Measurements from ENCODE around the gene LEF1. TPM values are rescaled to one million over a fixed set of nuclear protein-coding genes. Genes with fewer than 3 reads are reported as not detected.

The LEF1 gene
- total and polyA plus RNA-seq, 2 donors from 2014 or later: 5.1 to 14.5 TPM

GRCh38 chr4:108037884-108038283, 130.8 kb downstream of the LEF1 start:
- intact Hi-C loops (cut with DNase I): no loop called here
- H3K27ac ChIP-seq (ENCODE audit: low read depth in 2 of 2, low read length in 2 of 2): no peak overlapping the region
- FAIRE-seq (no peak), DNase-seq (no peak)
- H3K9ac ChIP-seq (ENCODE audit: low read length in 3 of 3): no peak overlapping the region
- H3K9me3 ChIP-seq (ENCODE audit: control insufficient read depth in 2 of 3, insufficient read depth in 1 of 3, low read length in 3 of 3): no peaks in the 10 kb centered on the region
- no peak for TF ChIP-seq CTCF (IDR thresholded peaks at IDR 0.05; ENCODE audit: borderline replicate concordance, extremely low read depth, insufficient read depth)
- H3K36me3 ChIP-seq (ENCODE audit: control insufficient read depth in 2 of 3, insufficient read depth in 3 of 3, low read length in 3 of 3): peaks cover 0 to 15% (median 4%) of the 10 kb centered on the region in 3 donors
- H3K4me3 ChIP-seq (ENCODE audit: low read length in 3 of 3): no peak overlapping the region
- H3K4me1 ChIP-seq (ENCODE audit: control insufficient read depth in 2 of 3, insufficient read depth in 2 of 3, low read depth in 1 of 3, low read length in 3 of 3): no peaks in the 10 kb centered on the region
- no peaks in the 10 kb centered on the region for H3K27me3 ChIP-seq (ENCODE audit: control insufficient read depth, insufficient read depth, low read length)

- peaks cover 3 to 20% (median 7%) of the 10 kb centered on the region in 3 donors for H3K36me3 ChIP-seq (ENCODE audit: control insufficient read depth in 2 of 3, insufficient read depth in 3 of 3, low read length in 3 of 3)
- DNase-seq (no peak), FAIRE-seq (no peak)
- no peaks in the 10 kb centered on the region for H3K4me1 ChIP-seq (ENCODE audit: control insufficient read depth in 2 of 3, insufficient read depth in 2 of 3, low read depth in 1 of 3, low read length in 3 of 3)
- TF ChIP-seq CTCF (IDR thresholded peaks at IDR 0.05; ENCODE audit: borderline replicate concordance, extremely low read depth, insufficient read depth): no peak
- intact Hi-C loops (cut with DNase I): no loop called here
- H3K27me3 ChIP-seq (ENCODE audit: control insufficient read depth, insufficient read depth, low read length): no peaks in the 10 kb centered on the region
- H3K9ac ChIP-seq (ENCODE audit: low read length in 3 of 3): no peak overlapping the region
- no peak overlapping the region for H3K4me3 ChIP-seq (ENCODE audit: low read length in 3 of 3)
- no peak overlapping the region for H3K27ac ChIP-seq (ENCODE audit: low read depth in 2 of 2, low read length in 2 of 2)
- H3K9me3 ChIP-seq (ENCODE audit: control insufficient read depth in 2 of 3, insufficient read depth in 1 of 3, low read length in 3 of 3): no peaks in the 10 kb centered on the region
These were observed 132.5 kb downstream of the LEF1 start for GRCh38 chr4:108036213-108036612.

GRCh38 chr4:108035691-108036090, 133.0 kb downstream of the LEF1 start:
- DNase-seq (no peak), FAIRE-seq (no peak)
- no peak for TF ChIP-seq CTCF (IDR thresholded peaks at IDR 0.05; ENCODE audit: borderline replicate concordance, extremely low read depth, insufficient read depth)
- Histone ChIP-seq H3K4me3 (ENCODE audit: low read length in 3 of 3) (no peak overlapping the region), H3K27ac (ENCODE audit: low read depth in 2 of 2, low read length in 2 of 2) (no peak overlapping the region), H3K9me3 (ENCODE audit: control insufficient read depth in 2 of 3, insufficient read depth in 1 of 3, low read length in 3 of 3) (no peaks in the 10 kb centered on the region), H3K36me3 (ENCODE audit: control insufficient read depth in 2 of 3, insufficient read depth in 3 of 3, low read length in 3 of 3) (peaks cover 3 to 24% (median 9%) of the 10 kb centered on the region in 3 donors), H3K9ac (ENCODE audit: low read length in 3 of 3) (no peak overlapping the region), H3K27me3 (ENCODE audit: control insufficient read depth, insufficient read depth, low read length) (no peaks in the 10 kb centered on the region), H3K4me1 (ENCODE audit: control insufficient read depth in 2 of 3, insufficient read depth in 2 of 3, low read depth in 1 of 3, low read length in 3 of 3) (no peaks in the 10 kb centered on the region)
- intact Hi-C loops (cut with DNase I): no loop called here

GRCh38 chr4:108034565-108034964, 134.2 kb downstream of the LEF1 start:
- DNase-seq (no peak), FAIRE-seq (no peak)
- intact Hi-C loops (cut with DNase I): no loop called here
- Histone ChIP-seq H3K27me3 (ENCODE audit: control insufficient read depth, insufficient read depth, low read length) (no peaks in the 10 kb centered on the region), H3K4me1 (ENCODE audit: control insufficient read depth in 2 of 3, insufficient read depth in 2 of 3, low read depth in 1 of 3, low read length in 3 of 3) (no peaks in the 10 kb centered on the region), H3K27ac (ENCODE audit: low read depth in 2 of 2, low read length in 2 of 2) (no peak overlapping the region), H3K9me3 (ENCODE audit: control insufficient read depth in 2 of 3, insufficient read depth in 1 of 3, low read length in 3 of 3) (no peaks in the 10 kb centered on the region), H3K9ac (ENCODE audit: low read length in 3 of 3) (no peak overlapping the region), H3K36me3 (ENCODE audit: control insufficient read depth in 2 of 3, insufficient read depth in 3 of 3, low read length in 3 of 3) (peaks cover 3 to 24% (median 9%) of the 10 kb centered on the region in 3 donors), H3K4me3 (ENCODE audit: low read length in 3 of 3) (no peak overlapping the region)
- TF ChIP-seq CTCF (IDR thresholded peaks at IDR 0.05; ENCODE audit: borderline replicate concordance, extremely low read depth, insufficient read depth): no peak

Data from kidney (tissue), 14 donors.